IPS-15b (cell line): ENCODE data around the gene EFNA5.

Source experiments
- H3K27me3 ChIP-seq: one replicate; pipeline ENCODE4 v1.6.1; 2013; ENCODE audit warnings: low read length; ENCODE audit not compliant: control insufficient read depth, insufficient read depth
- H3K36me3 ChIP-seq: one replicate; pipeline ENCODE4 v1.6.1; 2013; ENCODE audit warnings: low read length; ENCODE audit not compliant: control insufficient read depth, insufficient read depth
- H3K4me1 ChIP-seq: one replicate; pipeline ENCODE4 v1.6.1; 2013; ENCODE audit warnings: mild to moderate bottlenecking, low read length; ENCODE audit not compliant: control insufficient read depth, insufficient read depth
- H3K4me3 ChIP-seq: one replicate; pipeline ENCODE4 v1.5.1; 2013; ENCODE audit warnings: low read depth, low read length
- H3K9ac ChIP-seq: one replicate; pipeline ENCODE4 v1.6.1; 2013; ENCODE audit warnings: low read depth, mild to moderate bottlenecking, low read length
- H3K9me3 ChIP-seq: one replicate; pipeline ENCODE4 v1.6.1; 2013; ENCODE audit warnings: mild to moderate bottlenecking, low read length; ENCODE audit not compliant: control insufficient read depth, insufficient read depth

EFNA5 gene

GRCh38 chr5:107532916-107533315 is 137.8 kb downstream of the EFNA5 start:
- no peaks in the 10 kb centered on the region for H3K27me3 ChIP-seq
- no peaks in the 10 kb centered on the region for H3K9me3 ChIP-seq
- H3K9ac ChIP-seq = no peak overlapping the region

DNA sequence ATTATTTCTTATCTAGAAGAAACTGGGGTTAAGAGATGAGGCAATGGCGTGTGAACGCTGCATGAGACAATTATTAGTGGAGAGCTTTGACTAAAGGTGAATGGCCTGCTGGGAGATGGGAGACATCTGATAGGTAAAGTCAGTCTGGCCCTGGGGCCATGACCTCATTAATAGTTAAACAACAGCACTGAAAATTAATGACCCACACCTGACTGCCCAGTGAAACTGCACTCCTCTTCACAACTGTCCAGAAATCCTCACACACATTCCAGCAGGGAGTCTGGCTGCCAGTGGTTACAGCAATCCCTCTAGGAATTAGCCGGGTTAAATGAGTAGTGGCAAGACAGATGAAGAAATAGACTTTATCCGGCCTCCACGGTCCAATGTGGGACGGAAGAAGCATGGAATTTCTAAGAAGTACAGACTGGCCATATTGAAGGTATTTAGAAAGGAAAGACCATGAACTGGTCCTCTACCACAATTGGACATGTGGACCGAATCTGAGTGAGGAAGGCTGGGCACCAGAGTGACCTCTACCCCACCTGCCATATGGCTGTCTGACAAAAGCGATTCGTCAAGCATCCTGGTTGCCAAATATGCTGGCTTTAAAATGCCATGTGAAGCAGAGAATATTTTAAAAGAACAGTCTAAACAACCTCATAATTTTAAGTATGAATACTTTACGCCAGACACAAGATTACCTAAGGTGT is 138.4 kb downstream of the EFNA5 start:
- Histone ChIP-seq H3K27me3 (no peaks in the 10 kb centered on the region), H3K9ac (no peak overlapping the region), H3K9me3 (no peaks in the 10 kb centered on the region), H3K4me3 (no peak overlapping the region), H3K36me3 (no peaks in the 10 kb centered on the region), H3K4me1 (peaks cover 11% of the 10 kb centered on the region)

More at GRCh38 chr5:107532916-107533315, 137.8 kb downstream of the EFNA5 start:
- H3K4me1 ChIP-seq = peaks cover 11% of the 10 kb centered on the region
- H3K36me3 ChIP-seq = no peaks in the 10 kb centered on the region
- H3K4me3 ChIP-seq = no peak overlapping the region

GRCh38 chr5:107531308-107531707 is 139.4 kb downstream of the EFNA5 start:
- Histone ChIP-seq H3K4me3 (no peak overlapping the region), H3K27me3 (no peaks in the 10 kb centered on the region), H3K36me3 (no peaks in the 10 kb centered on the region), H3K9ac (no peak overlapping the region), H3K4me1 (peaks cover 11% of the 10 kb centered on the region), H3K9me3 (no peaks in the 10 kb centered on the region)

DNA sequence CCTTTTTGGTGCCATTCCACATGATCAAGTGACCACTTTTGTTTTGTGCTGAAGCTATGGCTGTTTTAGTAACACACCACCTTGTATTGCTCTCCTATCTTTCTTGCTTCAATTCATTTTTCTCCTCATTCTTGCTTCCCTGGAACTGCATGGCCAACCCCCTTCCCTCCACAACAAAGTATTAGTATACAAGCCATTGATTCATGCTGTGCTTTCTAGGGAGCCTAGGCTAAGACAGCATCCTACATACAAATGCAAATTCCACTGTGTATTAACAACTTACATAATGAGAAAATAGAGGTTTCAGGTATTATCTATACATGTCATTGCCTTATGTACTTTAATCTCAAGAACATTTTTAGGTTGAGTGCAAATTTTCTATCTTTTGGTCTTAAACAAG is 141.1 kb downstream of the EFNA5 start:
- Histone ChIP-seq H3K27me3 (no peaks in the 10 kb centered on the region), H3K4me1 (peaks cover 11% of the 10 kb centered on the region), H3K36me3 (no peaks in the 10 kb centered on the region), H3K9me3 (no peaks in the 10 kb centered on the region), H3K9ac (no peak overlapping the region), H3K4me3 (no peak overlapping the region)

DNA sequence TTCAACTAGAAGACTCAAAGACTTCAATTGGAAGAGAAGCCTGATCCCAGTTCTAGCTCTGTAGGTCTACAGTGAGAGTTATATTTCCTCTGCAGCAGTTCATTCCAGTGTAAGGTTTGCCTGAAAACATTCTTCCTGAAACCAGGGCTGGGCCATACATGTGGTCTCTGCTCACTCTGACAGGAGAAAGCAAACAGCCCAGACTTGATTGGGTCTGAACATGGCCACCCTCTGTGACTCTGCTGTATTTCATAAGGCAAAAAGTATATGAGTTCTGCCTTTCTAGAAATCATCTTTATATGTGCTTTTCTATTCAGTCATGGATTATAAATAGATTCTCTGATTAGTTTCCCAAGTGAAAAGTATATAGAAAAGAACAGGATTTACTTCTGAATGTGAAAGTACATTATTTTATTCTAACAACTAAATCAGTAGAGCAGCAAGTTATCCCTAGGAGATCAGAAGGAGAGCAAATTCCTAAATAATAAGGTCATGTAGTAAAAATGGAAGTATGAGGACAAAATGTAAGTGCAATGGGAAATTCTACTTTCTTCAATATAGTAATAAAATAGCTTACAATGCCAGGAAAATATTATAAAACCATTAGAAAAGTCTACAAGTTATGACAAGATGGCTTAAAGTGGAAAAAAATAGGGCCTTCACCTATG is 144.3 kb downstream of the EFNA5 start:
- Histone ChIP-seq H3K4me1 (peaks cover 27% of the 10 kb centered on the region), H3K36me3 (no peaks in the 10 kb centered on the region), H3K9ac (no peak overlapping the region), H3K9me3 (no peaks in the 10 kb centered on the region), H3K27me3 (no peaks in the 10 kb centered on the region), H3K4me3 (no peak overlapping the region)

GRCh38 chr5:107524111-107524510 is 146.6 kb downstream of the EFNA5 start:
- H3K27me3 ChIP-seq = no peaks in the 10 kb centered on the region
- no peak overlapping the region for H3K4me3 ChIP-seq
- H3K4me1 ChIP-seq = peaks cover 31% of the 10 kb centered on the region
- no peak overlapping the region for H3K9ac ChIP-seq
- H3K9me3 ChIP-seq = no peaks in the 10 kb centered on the region
- no peaks in the 10 kb centered on the region for H3K36me3 ChIP-seq

DNA sequence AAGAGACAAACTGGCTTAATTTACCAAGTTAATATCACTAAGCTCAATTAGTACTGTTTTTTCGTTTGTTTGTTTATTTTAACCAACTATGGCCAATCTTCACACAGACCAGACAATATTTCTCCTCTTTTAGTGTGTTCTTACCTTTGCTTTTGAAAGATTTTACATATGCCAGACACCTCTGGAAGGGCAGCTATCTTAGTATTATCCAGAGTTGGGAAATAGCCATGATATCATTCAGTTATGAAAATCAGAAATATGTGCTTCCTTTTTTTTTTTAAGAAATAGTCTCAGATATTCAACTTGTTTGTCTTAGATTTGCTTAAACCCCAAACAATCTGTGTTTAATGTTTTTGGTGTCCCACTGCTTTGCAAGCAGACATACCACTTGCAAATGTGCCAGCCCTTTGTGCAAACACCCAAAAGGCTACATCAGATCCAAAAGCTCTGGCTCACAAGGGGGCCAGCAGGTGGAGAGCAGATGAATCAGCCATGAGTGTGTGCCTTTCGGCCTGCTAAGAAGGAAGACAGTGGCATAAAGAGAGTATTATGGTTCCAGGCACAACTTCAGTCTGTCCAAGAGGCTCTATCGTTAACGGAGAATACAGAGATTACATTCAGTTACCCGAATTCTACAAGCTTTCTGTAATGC is 147.6 kb downstream of the EFNA5 start:
- no peak overlapping the region for H3K9ac ChIP-seq
- no peak overlapping the region for H3K4me3 ChIP-seq
- peaks cover 40% of the 10 kb centered on the region for H3K4me1 ChIP-seq
- H3K36me3 ChIP-seq = no peaks in the 10 kb centered on the region
- H3K9me3 ChIP-seq = no peaks in the 10 kb centered on the region
- no peaks in the 10 kb centered on the region for H3K27me3 ChIP-seq

DNA sequence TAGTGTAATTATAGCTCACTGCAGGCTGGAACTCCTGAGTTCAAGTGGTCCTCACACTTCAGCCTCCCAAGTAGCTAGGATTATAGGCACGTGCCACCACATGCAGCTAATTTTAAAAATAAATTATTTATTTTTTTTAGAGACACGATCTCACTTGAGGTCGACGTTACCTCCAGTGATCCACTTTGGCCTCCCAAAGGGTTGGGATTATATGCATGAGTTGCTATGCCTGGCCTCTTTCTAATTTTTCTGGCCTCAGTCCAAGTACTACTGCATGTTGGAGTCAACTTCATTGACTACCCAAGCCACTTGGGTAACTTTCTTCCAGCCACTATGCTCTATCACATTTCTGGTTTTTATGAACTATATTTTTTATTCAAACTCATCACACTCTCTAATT is 148.3 kb downstream of the EFNA5 start:
- Histone ChIP-seq H3K9me3 (no peaks in the 10 kb centered on the region), H3K36me3 (no peaks in the 10 kb centered on the region), H3K4me3 (no peak overlapping the region), H3K27me3 (no peaks in the 10 kb centered on the region), H3K4me1 (peaks cover 45% of the 10 kb centered on the region), H3K9ac (no peak overlapping the region)

- Histone ChIP-seq H3K9ac (no peak overlapping the region), H3K27me3 (no peaks in the 10 kb centered on the region), H3K9me3 (no peaks in the 10 kb centered on the region), H3K4me1 (peaks cover 45% of the 10 kb centered on the region), H3K4me3 (no peak overlapping the region), H3K36me3 (no peaks in the 10 kb centered on the region)
Observed at GRCh38 chr5:107519900-107520354, 150.8 kb downstream of the EFNA5 start.

DNA sequence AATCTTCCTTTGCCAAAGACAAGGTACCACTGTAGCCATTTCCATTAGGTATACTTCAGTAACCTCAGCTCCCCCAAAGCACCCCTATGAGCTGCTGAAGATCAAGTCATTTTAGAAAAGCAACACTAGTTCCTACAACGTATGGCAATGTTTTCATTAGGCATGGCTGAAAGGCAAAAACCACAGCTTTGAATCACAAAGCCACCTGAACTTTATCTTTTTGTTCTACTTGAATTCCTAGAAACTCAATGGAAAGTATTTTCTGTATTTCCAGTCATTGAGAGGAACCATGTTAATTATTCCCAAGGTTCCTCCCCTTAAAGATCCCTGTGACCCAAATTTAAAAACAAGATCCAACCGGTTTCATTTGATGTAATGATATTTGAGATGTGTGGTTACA is 152.1 kb downstream of the EFNA5 start:
- no peaks in the 10 kb centered on the region for H3K27me3 ChIP-seq
- H3K36me3 ChIP-seq = no peaks in the 10 kb centered on the region
- H3K4me3 ChIP-seq = no peak overlapping the region
- H3K4me1 ChIP-seq = peaks cover 44% of the 10 kb centered on the region
- H3K9me3 ChIP-seq = no peaks in the 10 kb centered on the region
- H3K9ac ChIP-seq = no peak overlapping the region

GRCh38 chr5:107518190-107518589 is 152.5 kb downstream of the EFNA5 start:
- Histone ChIP-seq H3K9ac (no peak overlapping the region), H3K27me3 (no peaks in the 10 kb centered on the region), H3K36me3 (no peaks in the 10 kb centered on the region), H3K9me3 (no peaks in the 10 kb centered on the region), H3K4me1 (peaks cover 41% of the 10 kb centered on the region), H3K4me3 (no peak overlapping the region)
